ENCODE data around the gene DOC2A.

Gene DOC2A

DNA sequence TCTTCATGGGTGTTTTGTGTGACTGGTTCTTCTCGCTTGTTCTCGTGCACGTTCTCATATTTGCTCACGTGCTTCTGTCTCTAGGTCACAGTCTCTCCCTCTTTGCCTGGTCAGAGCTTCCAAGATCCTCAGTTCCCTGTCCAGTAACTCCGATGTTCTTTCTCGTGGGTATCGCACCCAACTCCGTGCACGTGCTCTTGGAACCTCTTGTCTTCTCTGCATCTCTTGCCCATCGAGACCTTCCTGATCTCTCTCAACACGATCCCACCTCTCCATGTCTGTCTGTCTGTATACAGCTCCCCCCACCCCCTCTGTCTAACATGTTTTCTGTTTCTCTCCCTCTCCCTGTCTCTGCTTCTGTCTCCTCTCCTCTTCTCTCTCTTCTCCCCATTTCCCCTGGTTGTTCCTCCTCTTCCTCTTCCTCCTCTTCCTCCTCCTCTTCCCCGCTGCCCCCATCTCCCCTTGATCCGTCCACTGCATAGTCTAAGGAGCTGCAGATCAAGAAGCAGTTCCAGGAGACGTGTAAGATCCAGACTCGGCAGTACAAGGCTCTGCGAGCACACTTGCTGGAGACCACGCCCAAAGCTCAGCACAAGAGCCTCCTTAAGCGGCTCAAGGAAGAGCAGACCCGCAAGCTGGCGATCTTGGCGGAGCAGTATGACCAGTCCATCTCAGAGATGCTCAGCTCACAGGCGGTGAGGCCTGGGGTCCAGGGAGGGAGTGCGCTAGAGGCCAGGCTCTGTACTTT is 21.5 kb downstream of the DOC2A start:
- DNase-seq (ENCODE audit: low spot score) = no peak

DNA sequence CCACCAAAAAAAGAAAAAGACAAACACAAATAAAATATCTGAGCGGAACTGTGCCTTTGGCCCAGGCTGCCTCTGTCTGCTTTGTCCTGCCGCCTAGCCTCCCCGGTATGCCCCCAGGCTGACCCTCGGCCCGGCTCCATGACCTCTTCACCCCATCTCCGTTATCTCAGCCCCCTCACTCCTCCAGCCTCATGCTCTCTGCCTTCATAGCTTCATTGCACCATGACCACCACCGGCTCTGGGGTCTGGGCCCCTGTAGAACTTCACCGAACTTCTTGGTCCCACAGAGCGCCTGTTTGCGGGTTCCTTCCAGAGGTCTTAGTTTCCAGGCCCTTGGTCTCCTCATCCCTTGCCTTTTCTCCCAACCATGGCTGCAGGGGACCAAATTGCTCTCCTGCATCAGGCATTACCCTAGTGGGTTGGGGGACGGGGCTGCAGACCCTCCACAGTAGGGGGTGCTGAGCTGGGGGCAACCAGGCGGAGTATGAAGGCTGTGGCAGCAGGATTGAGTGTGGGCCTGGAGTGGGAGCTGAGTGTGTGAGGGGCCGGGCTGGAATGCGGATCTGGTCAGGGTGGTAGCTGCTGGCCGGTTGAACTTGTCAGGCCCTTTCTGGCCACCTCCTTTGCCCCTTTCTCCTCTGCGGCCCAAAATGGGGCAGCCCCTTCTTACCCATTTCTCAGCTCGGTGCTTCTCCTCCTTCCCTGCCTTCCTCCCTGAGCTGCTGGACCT is 22.3 kb downstream of the DOC2A start:
- no peak for DNase-seq (ENCODE audit: low spot score)

DNA sequence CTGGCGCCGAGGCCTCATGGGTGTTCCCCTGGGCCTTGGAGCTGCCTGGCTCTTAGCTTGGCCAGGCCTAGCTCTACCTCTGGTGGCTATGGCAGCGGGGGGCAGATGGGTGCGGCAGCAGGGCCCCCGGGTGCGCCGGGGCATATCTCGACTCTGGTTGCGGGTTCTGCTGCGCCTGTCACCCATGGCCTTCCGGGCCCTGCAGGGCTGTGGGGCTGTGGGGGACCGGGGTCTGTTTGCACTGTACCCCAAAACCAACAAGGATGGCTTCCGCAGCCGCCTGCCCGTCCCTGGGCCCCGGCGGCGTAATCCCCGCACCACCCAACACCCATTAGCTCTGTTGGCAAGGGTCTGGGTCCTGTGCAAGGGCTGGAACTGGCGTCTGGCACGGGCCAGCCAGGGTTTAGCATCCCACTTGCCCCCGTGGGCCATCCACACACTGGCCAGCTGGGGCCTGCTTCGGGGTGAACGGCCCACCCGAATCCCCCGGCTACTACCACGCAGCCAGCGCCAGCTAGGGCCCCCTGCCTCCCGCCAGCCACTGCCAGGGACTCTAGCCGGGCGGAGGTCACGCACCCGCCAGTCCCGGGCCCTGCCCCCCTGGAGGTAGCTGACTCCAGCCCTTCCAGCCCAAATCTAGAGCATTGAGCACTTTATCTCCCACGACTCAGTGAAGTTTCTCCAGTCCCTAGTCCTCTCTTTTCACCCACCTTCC is 23.3 kb downstream of the DOC2A start:
- no peak for DNase-seq (ENCODE audit: low spot score)

DNA sequence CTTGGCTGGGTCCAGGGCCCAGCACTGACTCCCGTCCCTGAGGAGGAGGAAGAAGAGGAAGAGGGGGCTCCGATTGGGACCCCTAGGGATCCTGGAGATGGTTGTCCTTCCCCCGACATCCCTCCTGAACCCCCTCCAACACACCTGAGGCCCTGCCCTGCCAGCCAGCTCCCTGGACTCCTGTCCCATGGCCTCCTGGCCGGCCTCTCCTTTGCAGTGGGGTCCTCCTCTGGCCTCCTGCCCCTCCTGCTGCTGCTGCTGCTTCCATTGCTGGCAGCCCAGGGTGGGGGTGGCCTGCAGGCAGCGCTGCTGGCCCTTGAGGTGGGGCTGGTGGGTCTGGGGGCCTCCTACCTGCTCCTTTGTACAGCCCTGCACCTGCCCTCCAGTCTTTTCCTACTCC is 23.9 kb downstream of the DOC2A start:
- DNase-seq (ENCODE audit: low spot score) = no peak

DNA sequence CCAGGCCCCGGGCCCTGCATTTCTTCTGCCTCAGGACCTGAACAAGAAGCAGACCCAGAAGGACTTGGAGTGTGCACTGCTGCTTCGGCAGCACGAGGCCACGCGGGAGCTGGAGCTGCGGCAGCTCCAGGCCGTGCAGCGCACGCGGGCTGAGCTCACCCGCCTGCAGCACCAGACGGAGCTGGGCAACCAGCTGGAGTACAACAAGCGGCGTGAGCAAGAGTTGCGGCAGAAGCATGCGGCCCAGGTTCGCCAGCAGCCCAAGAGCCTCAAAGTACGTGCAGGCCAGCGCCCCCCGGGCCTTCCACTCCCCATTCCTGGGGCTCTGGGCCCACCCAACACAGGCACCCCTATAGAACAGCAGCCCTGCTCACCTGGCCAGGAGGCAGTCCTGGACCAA is 24.6 kb downstream of the DOC2A start:
- no peak for DNase-seq (ENCODE audit: low spot score)

DNA sequence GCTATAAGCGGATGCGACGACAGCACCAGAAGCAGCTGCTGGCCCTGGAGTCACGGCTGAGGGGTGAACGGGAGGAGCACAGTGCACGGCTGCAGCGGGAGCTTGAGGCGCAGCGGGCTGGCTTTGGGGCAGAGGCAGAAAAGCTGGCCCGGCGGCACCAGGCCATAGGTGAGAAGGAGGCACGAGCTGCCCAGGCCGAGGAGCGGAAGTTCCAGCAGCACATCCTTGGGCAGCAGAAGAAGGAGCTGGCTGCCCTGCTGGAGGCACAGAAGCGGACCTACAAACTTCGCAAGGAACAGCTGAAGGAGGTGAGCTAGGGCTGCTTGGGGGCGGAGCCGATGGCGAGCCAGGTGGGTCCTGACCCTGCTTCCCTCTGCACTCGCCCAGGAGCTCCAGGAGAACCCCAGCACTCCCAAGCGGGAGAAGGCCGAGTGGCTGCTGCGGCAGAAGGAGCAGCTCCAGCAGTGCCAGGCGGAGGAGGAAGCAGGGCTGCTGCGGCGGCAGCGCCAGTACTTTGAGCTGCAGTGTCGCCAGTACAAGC is 25.5 kb downstream of the DOC2A start:
- DNase-seq (ENCODE audit: low spot score) = no peak

DNA sequence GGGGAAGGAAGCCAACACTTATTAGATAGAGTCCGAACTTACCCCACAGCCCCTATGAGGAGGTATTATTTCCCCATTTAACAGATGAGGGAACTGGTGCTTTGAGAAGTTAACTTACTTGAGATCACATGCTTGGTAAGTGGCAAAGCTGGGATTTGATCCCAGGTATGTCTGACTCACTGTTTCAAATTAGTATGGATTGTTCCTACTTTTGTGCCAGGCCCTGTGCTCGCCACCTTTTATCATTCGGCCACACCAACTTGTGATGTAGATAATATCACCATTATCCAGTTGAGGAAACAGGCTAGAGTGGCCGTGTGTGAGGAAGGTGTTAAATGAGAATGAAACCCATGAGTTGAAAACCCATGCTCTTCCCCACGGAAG is 26.1 kb downstream of the DOC2A start:
- DNase-seq (ENCODE audit: low spot score) = no peak

DNA sequence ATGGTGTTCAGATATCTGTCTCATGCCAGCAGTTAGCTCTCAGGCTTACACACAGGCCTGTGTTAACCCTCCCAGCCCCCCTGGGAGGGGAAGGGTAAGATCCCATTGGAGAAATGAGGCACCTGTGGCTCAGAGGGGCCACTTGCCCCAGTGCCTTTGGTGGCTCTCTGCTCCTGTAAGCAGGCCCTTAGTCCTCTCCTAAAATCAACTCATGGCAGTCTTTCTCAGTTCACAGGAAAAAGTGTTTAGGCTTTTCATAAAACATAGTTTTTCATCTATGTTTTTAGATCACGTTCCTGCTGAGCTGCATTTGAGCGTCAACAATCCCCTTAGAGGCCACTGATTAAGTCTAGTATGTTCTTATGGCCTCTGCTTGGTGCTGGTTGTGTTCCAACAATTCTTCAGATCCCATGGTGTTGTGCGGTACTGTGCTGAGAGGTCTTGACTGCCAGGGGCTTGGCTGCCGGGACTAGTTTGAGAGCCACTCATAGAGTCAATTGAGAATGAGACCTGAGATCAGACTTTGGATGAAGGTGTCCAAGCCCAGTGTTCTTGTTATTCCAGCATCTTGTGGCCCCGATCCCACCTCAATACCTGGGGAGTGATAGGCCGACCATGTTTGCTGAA is 26.6 kb downstream of the DOC2A start:
- DNase-seq (ENCODE audit: low spot score) = no peak

DNA sequence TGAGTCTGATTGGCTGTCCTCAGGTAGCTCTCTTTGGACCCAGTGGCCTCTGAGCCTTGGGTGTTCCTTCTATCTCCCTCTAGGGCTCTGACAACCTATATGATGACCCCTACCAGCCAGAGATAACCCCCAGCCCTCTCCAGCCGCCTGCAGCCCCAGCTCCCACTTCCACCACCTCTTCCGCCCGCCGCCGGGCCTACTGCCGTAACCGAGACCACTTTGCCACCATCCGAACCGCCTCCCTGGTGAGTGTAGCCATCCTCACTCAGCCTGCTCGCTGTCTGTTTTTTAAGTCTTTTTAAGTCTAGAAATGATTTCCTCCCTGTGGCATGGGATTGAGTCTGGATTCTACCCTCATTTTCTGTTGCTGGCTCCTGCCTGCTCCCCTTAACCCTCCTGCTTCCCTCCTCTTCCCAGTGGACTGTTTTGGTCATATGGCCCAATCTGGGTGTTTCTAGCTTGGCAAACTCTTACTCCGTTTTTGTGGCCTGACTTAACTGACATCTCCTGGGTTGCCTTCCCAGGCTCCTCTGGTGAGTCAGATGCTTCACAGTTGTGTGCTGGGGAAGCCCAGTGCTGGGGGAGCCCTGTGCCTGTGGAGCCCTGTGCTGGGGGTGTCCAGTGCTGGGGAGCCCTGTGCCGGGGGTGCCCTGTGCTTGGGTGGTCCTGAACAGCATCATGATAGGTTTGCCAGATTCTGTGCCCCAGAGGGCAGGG is 27.2 kb downstream of the DOC2A start:
- DNase-seq (ENCODE audit: low spot score) = no peak

DNA sequence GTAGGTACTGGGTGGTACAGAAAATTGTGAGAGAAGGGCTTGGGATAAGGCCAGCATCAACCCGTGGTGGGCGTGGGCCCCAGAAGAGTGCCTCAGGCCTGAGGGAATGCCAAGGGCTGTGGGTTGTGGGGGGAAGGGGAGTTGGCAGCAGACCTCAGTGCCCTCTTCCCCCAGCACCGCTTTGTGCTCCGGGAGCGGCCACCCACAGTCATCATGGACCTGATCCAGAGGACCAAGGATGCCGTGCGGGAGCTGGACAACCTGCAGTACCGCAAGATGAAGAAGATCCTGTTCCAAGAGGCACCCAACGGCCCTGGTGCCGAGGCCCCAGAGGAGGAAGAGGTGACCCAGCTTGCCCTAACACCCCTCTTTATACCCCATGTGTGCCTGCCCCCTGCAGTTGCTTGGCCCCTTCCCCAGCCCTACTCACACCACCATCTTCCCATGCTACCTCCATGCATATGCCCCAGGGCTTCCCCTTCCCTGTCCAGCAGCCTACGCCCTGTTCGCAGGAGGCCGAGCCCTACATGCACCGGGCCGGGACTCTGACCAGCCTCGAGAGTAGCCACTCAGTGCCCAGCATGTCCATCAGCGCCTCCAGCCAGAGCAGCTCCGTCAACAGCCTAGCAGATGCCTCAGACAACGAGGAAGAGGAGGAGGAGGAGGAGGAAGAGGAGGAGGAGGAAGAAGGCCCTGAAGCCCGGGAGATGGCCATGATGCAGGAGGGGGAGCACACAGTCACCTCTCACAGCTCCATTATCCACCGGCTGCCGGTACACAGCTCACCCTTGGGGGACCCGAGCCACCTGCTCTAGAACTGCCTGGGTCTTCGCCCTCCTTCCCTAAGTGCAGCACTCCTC is 28.0 kb downstream of the DOC2A start:
- DNase-seq (ENCODE audit: low spot score) = no peak

DNA sequence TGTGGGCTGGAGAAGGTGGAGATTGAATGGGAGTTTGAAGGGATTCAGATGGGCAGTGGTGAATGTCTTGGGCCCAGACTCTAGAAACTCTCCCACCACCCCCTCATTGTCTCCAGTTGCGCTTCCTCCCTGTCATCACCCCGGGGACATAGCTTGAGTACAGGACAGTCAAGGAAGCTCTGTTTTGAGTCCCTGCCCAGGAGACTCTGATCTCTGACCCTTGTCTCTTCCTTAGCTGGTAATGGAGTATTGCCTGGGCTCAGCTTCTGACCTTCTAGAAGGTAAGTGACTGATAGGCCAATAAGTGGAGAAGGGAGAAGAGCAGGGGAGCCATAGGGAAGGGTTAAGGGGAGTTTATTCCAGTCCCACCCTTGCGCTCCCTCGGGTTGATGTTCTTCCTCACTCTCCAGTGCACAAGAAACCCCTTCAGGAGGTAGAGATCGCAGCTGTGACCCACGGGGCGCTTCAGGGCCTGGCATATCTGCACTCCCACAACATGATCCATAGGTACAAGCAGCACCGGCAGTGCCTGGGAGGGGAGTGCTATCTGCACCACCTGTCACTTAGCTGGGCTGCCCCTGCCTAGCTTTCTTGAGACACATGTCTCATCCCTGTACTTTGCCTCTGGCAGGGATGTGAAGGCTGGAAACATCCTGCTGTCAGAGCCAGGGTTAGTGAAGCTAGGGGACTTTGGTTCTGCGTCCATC is 32.1 kb downstream of the DOC2A start:
- DNase-seq (ENCODE audit: low spot score) = no peak

DNA sequence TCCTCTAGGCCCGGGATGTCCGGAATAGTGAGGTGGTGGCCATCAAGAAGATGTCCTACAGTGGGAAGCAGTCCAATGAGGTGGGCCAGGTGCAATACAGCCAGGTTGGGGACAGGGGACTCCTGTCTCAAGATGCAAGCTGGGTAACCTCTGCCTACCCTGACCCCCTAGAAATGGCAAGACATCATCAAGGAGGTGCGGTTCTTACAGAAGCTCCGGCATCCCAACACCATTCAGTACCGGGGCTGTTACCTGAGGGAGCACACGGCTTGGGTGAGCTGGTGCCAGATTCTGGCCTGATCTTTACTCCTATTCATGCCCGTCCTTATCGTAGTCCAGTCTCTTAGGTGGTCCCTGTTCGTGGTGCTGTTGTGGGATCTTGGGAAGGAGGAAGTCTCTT is 32.7 kb downstream of the DOC2A start:
- DNase-seq (ENCODE audit: low spot score) = no peak

DNA sequence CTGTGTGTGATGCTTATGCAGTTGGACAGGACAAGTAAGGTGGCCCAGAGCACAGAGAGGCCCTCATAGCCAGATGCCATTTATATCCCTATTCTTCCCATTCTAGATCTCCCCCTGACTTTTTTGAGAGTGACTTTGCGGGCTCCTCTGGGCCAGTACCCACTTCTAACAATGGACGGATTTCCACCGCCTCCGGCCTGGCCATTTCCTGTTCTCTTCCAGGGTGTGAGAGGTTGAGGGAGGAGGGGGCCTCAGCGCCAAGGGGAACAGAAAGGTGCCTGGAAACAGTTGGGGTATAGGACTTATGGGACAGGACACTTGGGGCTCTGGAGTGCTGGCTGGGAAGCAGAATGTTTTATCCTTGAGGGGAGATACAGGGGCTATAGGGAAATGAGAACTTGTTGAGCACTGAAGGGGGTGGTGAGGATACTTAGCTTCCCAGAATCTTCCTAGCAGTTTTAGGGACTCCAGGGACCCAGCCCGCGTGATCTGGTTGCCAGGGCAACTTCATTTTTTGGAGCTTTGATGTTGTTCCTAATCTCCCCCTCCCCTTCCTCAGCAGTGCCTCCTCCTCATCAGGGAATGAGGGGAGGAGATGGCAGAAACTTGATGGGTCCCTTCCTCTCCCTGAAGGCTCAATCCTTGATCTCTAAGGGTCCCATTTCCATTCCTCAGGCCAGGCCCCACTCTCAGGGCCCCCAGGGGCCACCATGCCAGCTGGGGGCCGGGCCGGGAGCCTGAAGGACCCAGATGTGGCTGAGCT is 33.6 kb downstream of the DOC2A start:
- no peak for DNase-seq (ENCODE audit: low spot score)

DNA sequence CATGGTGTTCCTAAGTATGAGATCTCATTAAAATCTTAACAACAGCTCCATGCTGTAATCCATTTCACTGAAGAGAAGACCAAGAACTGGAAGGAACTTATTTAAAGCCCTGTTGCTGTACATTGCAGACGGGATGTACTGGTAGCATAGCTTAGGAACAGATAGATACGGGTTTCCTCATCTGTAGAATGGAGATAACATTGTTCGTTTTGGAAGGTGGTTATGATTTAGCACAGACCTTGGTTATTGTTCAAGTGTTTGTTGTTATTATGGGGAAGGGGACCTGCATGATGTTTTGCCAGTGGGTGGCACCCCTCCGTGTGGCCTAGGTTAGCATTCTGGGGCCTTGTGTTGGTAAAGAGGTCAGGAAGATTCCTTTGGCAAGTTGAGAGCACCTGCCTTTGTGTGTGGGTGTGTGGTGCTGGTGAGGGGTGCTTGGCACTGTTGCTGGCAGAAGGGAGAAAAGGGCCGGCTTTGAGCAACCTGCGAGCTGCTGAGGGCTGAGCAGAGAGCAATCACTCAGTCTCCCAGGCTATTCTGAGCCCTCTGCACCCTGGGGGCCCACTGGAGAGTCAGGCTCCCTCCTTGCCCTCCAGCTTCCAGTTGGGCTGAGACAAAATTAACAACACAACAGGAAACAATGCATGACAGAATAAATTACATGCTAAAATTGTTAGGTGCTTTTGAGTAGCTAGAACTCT is 34.9 kb downstream of the DOC2A start:
- DNase-seq (ENCODE audit: low spot score) = no peak

DNA sequence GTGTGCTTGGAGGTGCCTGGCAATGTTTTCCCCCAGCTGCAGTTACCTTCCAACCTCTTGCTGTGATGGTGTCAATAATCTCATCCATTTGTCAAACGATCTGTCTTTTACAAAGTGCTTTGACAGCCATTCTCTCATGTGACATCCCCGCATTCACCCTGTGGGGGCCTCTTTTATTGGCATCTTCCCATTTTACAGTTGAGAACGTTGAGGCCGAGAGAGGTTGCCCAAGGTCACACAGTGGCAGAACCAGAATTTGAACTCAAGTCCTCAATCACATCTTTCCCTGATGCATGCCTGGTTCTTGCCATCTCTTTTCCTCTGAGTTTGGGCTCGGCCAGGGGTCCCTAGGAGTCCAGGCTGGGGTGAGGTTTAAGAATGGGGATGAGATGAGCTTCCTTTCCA is 35.7 kb downstream of the DOC2A start:
- DNase-seq (ENCODE audit: low spot score) = no peak

DNA sequence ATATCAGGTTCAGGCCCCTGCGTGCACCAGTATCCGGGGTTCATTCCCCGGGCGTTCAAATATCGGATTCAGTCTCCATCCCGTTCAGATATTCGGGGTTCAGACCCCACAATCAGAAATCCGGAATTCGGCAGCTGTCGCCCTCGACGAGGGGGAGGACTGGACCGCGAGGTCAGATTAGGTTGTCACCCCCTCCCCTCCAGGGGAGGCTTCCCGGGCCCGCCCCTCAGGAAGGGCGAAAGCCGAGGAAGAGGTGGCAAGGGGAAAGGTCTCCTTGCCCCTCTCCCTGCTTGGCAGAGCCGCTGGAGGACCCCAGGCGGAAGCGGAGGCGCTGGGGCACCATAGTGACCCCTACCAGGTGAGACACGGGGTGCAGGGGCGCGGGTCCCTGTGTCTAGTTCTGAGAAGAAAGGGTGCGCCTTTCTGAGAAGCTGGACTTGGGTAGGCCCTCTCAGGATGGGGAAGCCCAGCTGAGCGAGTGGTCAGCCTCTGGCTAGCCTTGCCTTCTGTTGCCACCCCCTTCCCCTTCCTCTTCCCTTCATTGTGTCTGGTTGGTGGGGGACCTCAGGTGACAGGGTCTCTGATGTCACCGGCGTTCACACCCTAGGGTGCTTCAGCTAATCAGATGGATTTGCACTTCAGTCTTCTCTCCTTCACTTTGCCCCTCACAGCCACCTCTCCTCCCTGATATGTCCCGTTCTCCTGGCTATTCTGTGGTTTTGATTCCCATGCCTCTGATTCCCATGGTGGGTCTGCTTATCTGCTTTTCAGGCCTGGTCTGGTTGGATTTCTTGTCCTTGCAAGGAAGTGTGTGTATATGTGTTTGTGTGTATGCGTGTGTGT is 36.3 kb downstream of the DOC2A start:
- no peak for DNase-seq (ENCODE audit: low spot score)

DNA sequence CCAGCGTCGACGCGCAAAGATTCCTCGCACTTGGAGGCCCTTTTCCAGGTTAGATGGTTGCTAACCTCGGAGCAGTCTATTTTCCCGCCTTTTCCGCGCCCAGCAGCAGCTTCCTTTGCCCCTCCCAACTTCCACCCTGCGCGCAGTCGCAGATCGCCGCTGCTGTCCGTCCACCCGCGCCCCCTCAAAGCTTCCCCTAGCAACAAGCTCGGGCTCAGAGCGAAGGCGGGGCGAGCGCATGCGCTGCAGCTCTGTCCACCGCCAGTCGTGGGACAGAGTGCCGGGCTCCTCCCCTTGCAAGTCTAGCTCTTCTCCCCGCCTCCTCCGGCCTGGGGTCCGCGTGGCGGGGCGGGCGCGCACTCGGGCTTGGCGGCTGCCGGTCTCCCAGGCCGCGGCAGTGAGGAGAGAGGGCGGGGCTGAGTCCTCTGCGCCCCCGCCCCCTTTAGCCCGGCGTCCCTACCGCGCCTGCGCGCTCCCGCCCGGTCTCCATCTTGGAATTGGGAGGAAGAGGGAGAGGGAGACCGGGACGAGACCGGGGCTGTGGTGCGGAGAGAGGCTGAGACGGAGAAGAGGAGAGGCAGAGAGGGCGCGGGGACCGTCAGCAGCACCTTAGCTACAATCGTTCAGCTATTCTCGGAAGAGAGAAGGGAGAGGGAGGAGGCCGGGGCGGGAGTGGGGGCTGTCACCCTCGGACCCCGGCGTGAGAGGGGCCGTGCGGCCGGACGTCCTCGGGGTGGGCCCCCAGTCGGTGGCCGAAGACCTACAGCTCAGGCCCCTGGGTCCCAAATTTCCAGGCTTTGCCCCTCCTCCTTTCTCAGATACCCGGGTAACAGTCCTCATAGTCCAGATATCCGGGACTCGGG is 37.2 kb downstream of the DOC2A start, which contains the start of gene TAOK2:
TSS of gene TAOK2 (plus strand) at position 485 of the 863 bp plus-strand sequence. CDS start 3,905 bp downstream, outside the sequence.
- peak; percentile 96 for DNase-seq (ENCODE audit: low spot score)

All from LoVo (cell line).